H9 (cell line): ENCODE data around the gene TRPC6. TPM values are rescaled to one million over a fixed set of nuclear protein-coding genes. Genes with fewer than 3 reads are reported as not detected.

Experiments
- DNase-seq: peaks from one replicate; pipeline ENCODE4 v3.0.0-alpha.2; 2017
- H2AFZ ChIP-seq: one replicate; pipeline ENCODE4 v1.6.1; 2013; ENCODE audit warnings: mild to moderate bottlenecking, low read length, control low read depth, moderate library complexity
- H2AK5ac ChIP-seq: 2 replicates; pipeline ENCODE4 v1.6.1; 2013; ENCODE audit warnings: low read length, control low read depth, mixed read lengths; ENCODE audit not compliant: insufficient read length
- H2BK120ac ChIP-seq: one replicate; pipeline ENCODE4 v1.6.1; 2013; ENCODE audit warnings: low read depth, mild to moderate bottlenecking, low read length, control low read depth, inconsistent platforms; ENCODE audit not compliant: poor library complexity, severe bottlenecking
- H2BK12ac ChIP-seq: 2 replicates; pipeline ENCODE4 v1.6.1; 2013; ENCODE audit warnings: low read length, control low read depth, mixed read lengths, low read depth; ENCODE audit not compliant: insufficient read length
- H2BK15ac ChIP-seq: 2 replicates; pipeline ENCODE4 v1.6.1; 2013; ENCODE audit warnings: low read depth, low read length, control low read depth
- H2BK20ac ChIP-seq: one replicate; pipeline ENCODE4 v1.6.1; 2013; ENCODE audit warnings: low read depth, mild to moderate bottlenecking, low read length, control low read depth, inconsistent platforms; ENCODE audit not compliant: poor library complexity, severe bottlenecking
- H2BK5ac ChIP-seq: 2 replicates; pipeline ENCODE4 v1.6.1; 2013; ENCODE audit warnings: low read length, control low read depth, mixed read lengths; ENCODE audit not compliant: insufficient read length
- H3K14ac ChIP-seq: 2 replicates; pipeline ENCODE4 v1.6.1; 2013; ENCODE audit warnings: low read length, control low read depth; ENCODE audit not compliant: insufficient read depth
- H3K18ac ChIP-seq: 2 replicates; pipeline ENCODE4 v1.6.1; 2013; ENCODE audit warnings: low read depth, mild to moderate bottlenecking, mixed read lengths, low read length, control low read depth; ENCODE audit not compliant: insufficient read length
- H3K23ac ChIP-seq: 2 replicates; pipeline ENCODE4 v1.6.1; 2013; ENCODE audit warnings: low read length, control low read depth, mixed read lengths, low read depth; ENCODE audit not compliant: insufficient read length
- H3K23me2 ChIP-seq: 2 replicates; pipeline ENCODE4 v1.6.1; 2013; ENCODE audit warnings: low read depth, mild to moderate bottlenecking, mixed read lengths, low read length, control low read depth; ENCODE audit not compliant: insufficient read length, poor library complexity, severe bottlenecking
- H3K27ac ChIP-seq: 2 replicates; pipeline ENCODE4 v1.5.1; 2013; ENCODE audit warnings: low read length, control low read depth, mixed read lengths, low read depth; ENCODE audit not compliant: insufficient read length
- H3K27me3 ChIP-seq: 2 replicates; pipeline ENCODE4 v1.6.1; 2013; ENCODE audit warnings: low read length, control low read depth, inconsistent platforms; ENCODE audit not compliant: insufficient read depth
- H3K4ac ChIP-seq: 2 replicates; pipeline ENCODE4 v1.6.1; 2013; ENCODE audit warnings: low read depth, mild to moderate bottlenecking, control low read depth, inconsistent platforms, low read length, moderate library complexity
- H3K4me1 ChIP-seq: 2 replicates; pipeline ENCODE4 v1.6.1; 2013; ENCODE audit warnings: low read length, control low read depth, inconsistent platforms; ENCODE audit not compliant: insufficient read depth
- H3K4me2 ChIP-seq: 2 replicates; pipeline ENCODE4 v1.6.1; 2013; ENCODE audit warnings: low read length, control low read depth, mixed read lengths; ENCODE audit not compliant: insufficient read length, insufficient read depth
- H3K56ac ChIP-seq: 2 replicates; pipeline ENCODE4 v1.6.1; 2013; ENCODE audit warnings: low read depth, mild to moderate bottlenecking, mixed read lengths, low read length, control low read depth; ENCODE audit not compliant: insufficient read length
- H3K79me1 ChIP-seq: 2 replicates; pipeline ENCODE4 v1.6.1; 2013; ENCODE audit warnings: low read depth, mild to moderate bottlenecking, moderate library complexity, low read length, control low read depth, inconsistent platforms; ENCODE audit not compliant: insufficient read depth, poor library complexity, severe bottlenecking
- H3K79me2 ChIP-seq: 2 replicates; pipeline ENCODE4 v1.6.1; 2013; ENCODE audit warnings: low read length, control low read depth, inconsistent platforms; ENCODE audit not compliant: insufficient read depth
- H3K9ac ChIP-seq: 2 replicates; pipeline ENCODE4 v1.6.1; 2013; ENCODE audit warnings: low read length, control low read depth, mixed read lengths; ENCODE audit not compliant: insufficient read length; ENCODE audit errors: extremely low read depth
- H3K9me3 ChIP-seq: one replicate; pipeline ENCODE4 v1.6.1; 2013; ENCODE audit warnings: low read depth, low read length, inconsistent platforms; ENCODE audit not compliant: control insufficient read depth
- H3T11ph ChIP-seq: one replicate; pipeline ENCODE4 v1.6.1; 2013; ENCODE audit warnings: mild to moderate bottlenecking, low read length, control low read depth, inconsistent platforms
- H4K20me1 ChIP-seq: one replicate; pipeline ENCODE4 v1.6.1; 2013; ENCODE audit not compliant: control insufficient read depth, insufficient read length, insufficient read depth
- H4K5ac ChIP-seq: 2 replicates; pipeline ENCODE4 v1.6.1; 2013; ENCODE audit warnings: low read depth, mild to moderate bottlenecking, mixed read lengths, low read length, control low read depth; ENCODE audit not compliant: insufficient read length
- H4K8ac ChIP-seq: replicated peaks from 2 replicates; pipeline ENCODE4 v1.6.1; 2013; ENCODE audit warnings: low read length, control low read depth, mixed read lengths, low read depth; ENCODE audit not compliant: insufficient read length
- H4K91ac ChIP-seq: 2 replicates; pipeline ENCODE4 v1.6.1; 2013; ENCODE audit warnings: low read depth, mild to moderate bottlenecking, moderate library complexity, mixed read lengths, low read length, control low read depth; ENCODE audit not compliant: insufficient read length
- H3K27ac Mint-ChIP-seq, 3 experiments: 2 replicates in 2 of 3; 3 replicates in 1 of 3; pipeline ENCODE4 v1.8.0; 2020 to 2021; ENCODE audit warnings: mixed read lengths in 3 of 3, mild to moderate bottlenecking in 1 of 3, moderate library complexity in 1 of 3
- H3K27me3 Mint-ChIP-seq: 2 replicates; pipeline ENCODE4 v1.8.0; 2021; ENCODE audit warnings: low read depth, mild to moderate bottlenecking, moderate library complexity, mixed read lengths
- H3K36me3 Mint-ChIP-seq, 3 experiments: 2 replicates in 2 of 3; 3 replicates in 1 of 3; pipeline ENCODE4 v1.8.0; 2020 to 2021; ENCODE audit warnings: low read depth in 3 of 3, mixed read lengths in 3 of 3; ENCODE audit not compliant: insufficient read depth in 1 of 3
- H3K4me1 Mint-ChIP-seq, 2 experiments: 2 replicates each; pipeline ENCODE4 v1.8.0; 2020; ENCODE audit warnings: mixed read lengths in 2 of 2
- H3K4me3 Mint-ChIP-seq, 2 experiments: 2 replicates in 1 of 2; 3 replicates in 1 of 2; pipeline ENCODE4 v1.8.0; 2020 to 2021; ENCODE audit warnings: mild to moderate bottlenecking in 2 of 2, mixed read lengths in 2 of 2, moderate library complexity in 1 of 2
- H3K9me3 Mint-ChIP-seq, 2 experiments: 2 replicates in 1 of 2; 3 replicates in 1 of 2; pipeline ENCODE4 v1.8.0; 2020; ENCODE audit warnings: mild to moderate bottlenecking in 2 of 2, mixed read lengths in 2 of 2, moderate library complexity in 1 of 2
- WGBS: extraction: QIAGEN DNeasy Blood & Tissue Kit; methylation state at CpG from one replicate; pipeline ENCODE4 v1.1.7; 2013; ENCODE audit warnings: missing lambda C conversion rate, low lambda C conversion rate, mixed read lengths; ENCODE audit not compliant: insufficient read length; ENCODE audit errors: extremely low coverage; 5-methylcytosine and 5-hydroxymethylcytosine counted together
- total RNA-seq: library from RNA; stranded (reverse); gene quantifications from 2 replicates; pipeline ENCODE4 v1.2.1, GENCODE V29; 2021
- TF ChIP-seq, protein P1 (sequence below): fragments of 200-600 bp; sonication (generic); conservative IDR thresholded peaks from 3 replicates; pipeline ENCODE4 v1.8.0; 2021; ENCODE audit warnings: antibody characterized with exemption, mild to moderate bottlenecking

TRPC6 gene
- total RNA-seq, 1 experiment from 2014 or later: 14.4 TPM

DNA sequence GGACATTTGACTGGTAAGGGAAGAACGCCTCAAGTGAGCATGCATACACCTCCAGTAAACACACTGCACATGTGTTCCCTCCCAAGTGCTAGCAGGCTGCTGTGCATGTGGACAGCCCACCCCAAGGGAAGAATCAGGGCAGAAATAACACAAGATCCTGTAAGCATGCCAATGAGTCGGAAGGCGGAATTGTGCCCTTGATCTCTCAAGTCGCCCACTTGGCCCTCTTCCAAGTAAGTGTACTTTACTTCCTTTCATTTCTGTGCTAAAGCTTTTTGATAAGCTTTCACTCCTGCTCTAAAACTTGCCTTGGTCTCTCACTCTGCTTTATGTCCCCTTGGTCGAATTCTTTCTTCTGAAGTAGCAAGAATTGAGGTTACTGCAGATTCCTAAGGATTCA lies 139.6 kb downstream of the TRPC6 start:
- Histone ChIP-seq H3K9ac (no peak overlapping the region), H4K20me1 (no peaks in the 10 kb centered on the region), H2BK120ac (no peak overlapping the region), H2BK12ac (no peak overlapping the region), H3K4me1 (no peaks in the 10 kb centered on the region), H4K91ac (no peak overlapping the region), H3K23ac (no peak overlapping the region), H3K79me1 (no peaks in the 10 kb centered on the region), H3K14ac (no peak overlapping the region), H2BK5ac (no peak overlapping the region), H2AK5ac (no peak overlapping the region), H3T11ph (no peak overlapping the region), H3K4ac (no peak overlapping the region), H4K5ac (no peak overlapping the region), H3K9me3 (no peaks in the 10 kb centered on the region), H3K18ac (no peak overlapping the region), H2BK15ac (no peak overlapping the region), H3K56ac (no peak overlapping the region), H2AFZ (no peak overlapping the region), H2BK20ac (no peak overlapping the region), H3K4me2 (no peak overlapping the region), H3K27ac (no peak overlapping the region), H4K8ac (no peak overlapping the region), H3K23me2 (no peaks in the 10 kb centered on the region), H3K79me2 (no peaks in the 10 kb centered on the region), H3K27me3 (no peaks in the 10 kb centered on the region)
- no CpG with 5 or more reads among the region's 5 CpGs for WGBS
- H3K4me1 Mint-ChIP-seq: peaks cover 0 to 2% of the 10 kb centered on the region in 2 experiments; a peak in 1 of 4 replicates
- TF ChIP-seq, protein P1, sequence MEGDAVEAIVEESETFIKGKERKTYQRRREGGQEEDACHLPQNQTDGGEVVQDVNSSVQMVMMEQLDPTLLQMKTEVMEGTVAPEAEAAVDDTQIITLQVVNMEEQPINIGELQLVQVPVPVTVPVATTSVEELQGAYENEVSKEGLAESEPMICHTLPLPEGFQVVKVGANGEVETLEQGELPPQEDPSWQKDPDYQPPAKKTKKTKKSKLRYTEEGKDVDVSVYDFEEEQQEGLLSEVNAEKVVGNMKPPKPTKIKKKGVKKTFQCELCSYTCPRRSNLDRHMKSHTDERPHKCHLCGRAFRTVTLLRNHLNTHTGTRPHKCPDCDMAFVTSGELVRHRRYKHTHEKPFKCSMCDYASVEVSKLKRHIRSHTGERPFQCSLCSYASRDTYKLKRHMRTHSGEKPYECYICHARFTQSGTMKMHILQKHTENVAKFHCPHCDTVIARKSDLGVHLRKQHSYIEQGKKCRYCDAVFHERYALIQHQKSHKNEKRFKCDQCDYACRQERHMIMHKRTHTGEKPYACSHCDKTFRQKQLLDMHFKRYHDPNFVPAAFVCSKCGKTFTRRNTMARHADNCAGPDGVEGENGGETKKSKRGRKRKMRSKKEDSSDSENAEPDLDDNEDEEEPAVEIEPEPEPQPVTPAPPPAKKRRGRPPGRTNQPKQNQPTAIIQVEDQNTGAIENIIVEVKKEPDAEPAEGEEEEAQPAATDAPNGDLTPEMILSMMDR: no peak
- H3K4me3 Mint-ChIP-seq: no peak overlapping the region
- no peaks in the 10 kb centered on the region for H3K36me3 Mint-ChIP-seq
- no peak overlapping the region for H3K27ac Mint-ChIP-seq
- H3K9me3 Mint-ChIP-seq: 0 out of 5 replicates have a peak, but pooled peaks cover 0 to under 1% of the 10 kb centered on the region in 2 experiments
- no peak for DNase-seq
- no peaks in the 10 kb centered on the region for H3K27me3 Mint-ChIP-seq
